Ishikawa (cell line): ENCODE results near the gene UST.

Experiments
- CEBPB ChIP-seq: IDR thresholded peaks from 2 replicates; pipeline ENCODE4 v1.6.1; 2012
- EGR1 ChIP-seq: IDR thresholded peaks from 2 replicates; pipeline ENCODE4 v1.6.1; 2012
- EP300 ChIP-seq: IDR thresholded peaks from 2 replicates; pipeline ENCODE4 v1.6.1; 2012; ENCODE audit warnings: borderline replicate concordance
- FOXM1 ChIP-seq: IDR thresholded peaks from 2 replicates; pipeline ENCODE4 v1.6.1; 2012; ENCODE audit warnings: low read depth, borderline replicate concordance
- MAX ChIP-seq: IDR thresholded peaks from 2 replicates; pipeline ENCODE4 v1.6.1; 2012
- NFIC ChIP-seq: IDR thresholded peaks from 2 replicates; pipeline ENCODE4 v1.6.1; 2012
- RAD21 ChIP-seq: IDR thresholded peaks from 2 replicates; pipeline ENCODE4 v1.6.1; 2012; ENCODE audit warnings: low read depth
- REST ChIP-seq: IDR thresholded peaks from 2 replicates; pipeline ENCODE4 v1.6.1; 2012; ENCODE audit warnings: low read depth, mild to moderate bottlenecking
- TAF1 ChIP-seq: IDR thresholded peaks from 2 replicates; pipeline ENCODE4 v1.6.1; 2012; ENCODE audit warnings: low read depth, mild to moderate bottlenecking
- TCF12 ChIP-seq: IDR thresholded peaks from 2 replicates; pipeline ENCODE4 v1.6.1; 2012; ENCODE audit warnings: low read depth
- TEAD4 ChIP-seq: IDR thresholded peaks from 2 replicates; pipeline ENCODE4 v1.6.1; 2012
- YY1 ChIP-seq: IDR thresholded peaks from 2 replicates; pipeline ENCODE4 v1.6.1; 2012; ENCODE audit warnings: low read depth
- ZBTB7A ChIP-seq: IDR thresholded peaks from 2 replicates; pipeline ENCODE4 v1.6.1; 2012; ENCODE audit warnings: low read depth
- TF ChIP-seq, protein P1 (sequence below): IDR thresholded peaks from 2 replicates; pipeline ENCODE4 v1.6.1; 2012

DNA sequence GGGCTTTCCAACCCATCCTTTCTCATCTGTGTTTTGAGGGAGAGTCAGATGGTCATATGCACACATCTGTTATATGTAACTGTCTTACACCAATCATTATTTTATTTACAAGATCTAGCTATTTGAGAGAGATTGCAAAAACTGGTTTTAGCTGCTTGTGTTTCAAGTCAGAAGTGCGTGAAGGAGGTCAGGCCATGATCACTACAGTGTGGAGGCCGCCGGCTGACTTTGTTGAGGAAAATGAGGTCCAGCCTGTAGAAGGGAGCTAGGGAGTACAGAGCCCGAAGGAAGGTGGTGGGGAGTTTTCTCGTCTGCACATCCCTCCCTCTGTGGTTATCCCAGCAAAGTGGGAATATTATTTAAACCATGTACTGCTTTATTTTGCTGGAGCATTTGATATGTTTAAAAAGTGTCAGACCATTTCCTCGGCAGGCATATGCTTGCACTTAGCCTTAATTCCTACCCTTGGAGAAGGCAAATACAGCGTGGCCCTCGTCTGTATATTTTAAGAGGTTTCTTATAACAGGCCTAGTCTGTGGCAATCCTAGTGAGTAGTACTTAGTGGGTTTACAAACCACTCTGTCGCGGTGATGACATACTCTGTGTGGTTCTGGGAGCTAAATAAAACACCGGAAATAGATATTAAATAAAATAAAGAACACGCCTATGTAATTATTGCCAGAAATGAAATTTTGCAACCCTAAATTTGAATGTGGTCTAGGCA lies 95.6 kb downstream of the UST start:
- TF ChIP-seq NFIC, result no peak
- no peak for TF ChIP-seq TAF1
- no peak for TF ChIP-seq EP300
- TF ChIP-seq MAX, result no peak
- no peak for TF ChIP-seq RAD21
- TF ChIP-seq REST, result no peak
- no peak for TF ChIP-seq EGR1
- TF ChIP-seq YY1, result no peak
- TF ChIP-seq CEBPB, result no peak
- no peak for TF ChIP-seq TEAD4
- no peak for TF ChIP-seq TCF12
- TF ChIP-seq, protein P1, sequence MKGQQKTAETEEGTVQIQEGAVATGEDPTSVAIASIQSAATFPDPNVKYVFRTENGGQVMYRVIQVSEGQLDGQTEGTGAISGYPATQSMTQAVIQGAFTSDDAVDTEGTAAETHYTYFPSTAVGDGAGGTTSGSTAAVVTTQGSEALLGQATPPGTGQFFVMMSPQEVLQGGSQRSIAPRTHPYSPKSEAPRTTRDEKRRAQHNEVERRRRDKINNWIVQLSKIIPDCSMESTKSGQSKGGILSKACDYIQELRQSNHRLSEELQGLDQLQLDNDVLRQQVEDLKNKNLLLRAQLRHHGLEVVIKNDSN, result no peak
- TF ChIP-seq ZBTB7A, result no peak
- no peak for TF ChIP-seq FOXM1
